AG10803 (cell line): ENCODE measurements around the gene AMFR.

Experiments
- DNase-seq: peaks from one replicate; pipeline ENCODE4 v3.0.0; 2010; ENCODE audit warnings: low read depth
- H3K4me3 ChIP-seq: 2 replicates; pipeline ENCODE4 v1.5.1; 2011; ENCODE audit warnings: mild to moderate bottlenecking, low read length, control low read depth
- TF ChIP-seq, protein P1 (sequence below): conservative IDR thresholded peaks from 2 replicates; pipeline ENCODE4 v1.5.1; 2011; ENCODE audit warnings: mild to moderate bottlenecking, low read length, control low read depth, inconsistent platforms

Gene AMFR

GRCh38 chr16:56328276-56329022 is 96.9 kb downstream of the AMFR start:
- DNase-seq, result no peak
- no peak overlapping the region for H3K4me3 ChIP-seq
- TF ChIP-seq, protein P1, sequence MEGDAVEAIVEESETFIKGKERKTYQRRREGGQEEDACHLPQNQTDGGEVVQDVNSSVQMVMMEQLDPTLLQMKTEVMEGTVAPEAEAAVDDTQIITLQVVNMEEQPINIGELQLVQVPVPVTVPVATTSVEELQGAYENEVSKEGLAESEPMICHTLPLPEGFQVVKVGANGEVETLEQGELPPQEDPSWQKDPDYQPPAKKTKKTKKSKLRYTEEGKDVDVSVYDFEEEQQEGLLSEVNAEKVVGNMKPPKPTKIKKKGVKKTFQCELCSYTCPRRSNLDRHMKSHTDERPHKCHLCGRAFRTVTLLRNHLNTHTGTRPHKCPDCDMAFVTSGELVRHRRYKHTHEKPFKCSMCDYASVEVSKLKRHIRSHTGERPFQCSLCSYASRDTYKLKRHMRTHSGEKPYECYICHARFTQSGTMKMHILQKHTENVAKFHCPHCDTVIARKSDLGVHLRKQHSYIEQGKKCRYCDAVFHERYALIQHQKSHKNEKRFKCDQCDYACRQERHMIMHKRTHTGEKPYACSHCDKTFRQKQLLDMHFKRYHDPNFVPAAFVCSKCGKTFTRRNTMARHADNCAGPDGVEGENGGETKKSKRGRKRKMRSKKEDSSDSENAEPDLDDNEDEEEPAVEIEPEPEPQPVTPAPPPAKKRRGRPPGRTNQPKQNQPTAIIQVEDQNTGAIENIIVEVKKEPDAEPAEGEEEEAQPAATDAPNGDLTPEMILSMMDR, result no peak

DNA sequence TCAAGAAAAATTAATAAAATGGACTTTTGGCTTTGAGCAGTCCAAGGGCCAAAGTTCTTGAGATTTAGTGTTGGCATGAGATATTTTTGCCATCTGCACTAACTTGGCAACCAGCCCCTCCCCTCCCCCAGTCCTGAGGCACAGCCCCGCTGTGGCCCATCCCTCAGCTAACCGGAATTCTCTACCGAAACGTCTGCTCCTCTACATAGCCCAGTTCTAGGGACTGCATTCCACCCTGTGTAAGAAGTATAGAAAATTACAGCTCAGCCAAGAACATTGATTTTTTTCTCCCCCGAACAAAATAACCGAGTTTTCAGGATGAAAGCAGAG is 97.5 kb downstream of the AMFR start:
- TF ChIP-seq, protein P1, result no peak

DNA sequence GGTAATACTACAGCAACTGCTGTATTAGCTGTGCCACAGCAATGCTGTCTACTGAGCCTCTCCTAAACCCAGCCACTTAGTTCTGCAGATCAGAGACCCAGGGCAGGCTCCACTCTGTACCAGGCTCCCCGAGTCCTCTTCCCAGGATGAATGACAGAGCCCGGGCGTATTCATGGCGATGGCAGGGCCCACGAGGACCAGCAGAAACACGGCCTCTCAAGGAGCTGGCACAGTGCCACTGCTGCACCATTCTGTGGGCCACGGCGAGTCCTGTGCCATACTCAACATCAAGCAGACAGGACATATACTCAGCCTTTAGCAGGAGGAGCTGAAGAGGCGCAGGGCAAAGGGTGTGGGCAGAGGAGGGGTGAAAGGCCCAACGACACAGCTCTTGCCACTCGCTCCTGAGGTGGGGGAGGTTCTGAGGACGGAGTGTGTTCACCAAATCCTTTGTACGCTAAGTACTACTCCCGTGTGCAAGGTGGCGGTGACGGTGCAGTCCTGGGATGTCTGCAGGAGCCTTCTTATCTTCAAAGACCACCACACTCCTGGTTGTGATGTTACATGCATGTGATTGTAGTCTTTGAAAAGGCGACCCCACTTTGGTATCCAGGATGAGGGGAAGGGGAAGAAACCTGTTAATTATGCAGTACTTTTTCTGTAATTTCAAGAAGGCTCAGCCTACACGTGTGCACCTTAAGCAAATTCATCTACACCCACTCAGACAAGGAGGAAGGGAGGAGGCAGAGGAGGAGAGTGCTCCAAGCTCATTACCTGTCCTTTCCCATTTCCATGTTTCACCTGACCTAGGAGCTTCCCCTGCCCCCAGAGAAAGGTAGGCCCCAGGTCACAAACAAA is 98.0 kb downstream of the AMFR start:
- TF ChIP-seq, protein P1, result no peak
- H3K4me3 ChIP-seq, result no peak overlapping the region
- no peak for DNase-seq

More for the DNA sequence above, 97.5 kb downstream of the AMFR start:
- no peak for DNase-seq
- no peak overlapping the region for H3K4me3 ChIP-seq

DNA sequence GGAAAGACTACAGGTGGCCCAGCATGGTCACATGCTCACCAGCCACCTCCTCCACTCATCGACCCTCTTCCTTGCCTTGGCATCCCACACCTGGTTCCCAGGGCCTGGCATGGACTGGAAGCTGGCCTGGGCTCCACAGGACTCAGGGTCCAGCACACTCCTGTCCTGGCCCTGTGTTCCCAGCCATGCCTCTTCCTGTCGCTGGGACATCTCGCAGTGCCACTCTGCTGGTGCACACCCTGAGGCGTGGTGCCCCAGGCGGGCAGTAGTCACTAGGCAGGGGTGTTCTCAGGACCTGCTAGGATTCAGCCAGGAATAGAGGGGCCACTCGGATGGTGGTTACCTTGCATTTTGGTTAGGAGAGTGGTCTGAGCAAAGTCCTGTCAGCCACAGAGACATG is 99.4 kb downstream of the AMFR start:
- no peak for DNase-seq
- H3K4me3 ChIP-seq, result no peak overlapping the region
- TF ChIP-seq, protein P1, result no peak

GRCh38 chr16:56324406-56324805 is 100.9 kb downstream of the AMFR start:
- TF ChIP-seq, protein P1, result no peak
- no peak overlapping the region for H3K4me3 ChIP-seq
- DNase-seq, result no peak

DNA sequence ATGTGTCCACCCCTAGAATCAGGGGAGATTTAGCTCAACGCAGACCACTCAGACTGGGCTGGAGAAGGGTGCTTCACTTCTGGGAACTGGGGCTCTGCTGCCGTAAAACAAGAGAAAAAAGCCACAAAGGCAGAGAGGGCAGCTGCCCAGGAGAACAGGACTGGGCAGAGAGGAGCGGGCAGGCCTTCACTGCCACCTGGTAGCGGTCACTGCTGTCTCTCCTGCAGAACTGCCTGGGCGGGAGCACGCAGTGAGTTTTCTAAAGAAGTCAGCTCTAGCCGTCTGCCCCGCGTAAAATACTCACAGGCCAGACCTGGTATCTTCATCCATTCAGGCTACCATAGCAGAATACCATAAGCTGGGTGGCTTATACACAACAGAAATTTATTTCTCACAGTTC is 103.8 kb downstream of the AMFR start:
- no peak overlapping the region for H3K4me3 ChIP-seq
- TF ChIP-seq, protein P1, result no peak
- no peak for DNase-seq
